ENCODE data around the gene TREX2.

GRCh38 chrX:153447581-153447960 lies 1.7 kb upstream of the TREX2 start:
- TF ChIP-seq CTCF (IDR thresholded peaks at IDR 0.05): no peak
- no peak for TF ChIP-seq EP300 (IDR thresholded peaks at IDR 0.05)
- TF ChIP-seq POLR2A (IDR thresholded peaks at IDR 0.05): no peak

All from gastroesophageal sphincter (tissue), 3 donors.